Neural cell (in vitro differentiated cells): ENCODE results near the gene RPS6KA6. TPM values are rescaled to one million over a fixed set of nuclear protein-coding genes. Genes with fewer than 3 reads are reported as not detected.

ENCODE experiments used
- H2AFZ ChIP-seq: fragments of 200-600, 300-800 bp; sonication (generic), shearing (Covaris generic); 2 replicates; pipeline ENCODE4 v1.6.0; 2014; ENCODE audit warnings: low read depth, mild to moderate bottlenecking, antibody characterized with exemption, low read length, moderate library complexity
- H3F3A ChIP-seq: fragments of 200-600 bp; shearing (Covaris generic); 2 replicates; pipeline ENCODE4 v1.6.1; 2016; ENCODE audit warnings: mild to moderate bottlenecking, moderate library complexity, mixed read lengths, antibody characterized with exemption, low read length; ENCODE audit not compliant: insufficient read depth, poor library complexity, severe bottlenecking
- H3K27ac ChIP-seq: fragments of 200-600, 300-800 bp; sonication (generic), shearing (Covaris generic); 2 replicates; pipeline ENCODE4 v1.5.1; 2014; ENCODE audit warnings: mild to moderate bottlenecking, low read length, moderate library complexity
- H3K27me3 ChIP-seq: fragments of 300-800, 200-600 bp; sonication (generic), shearing (Covaris generic); 2 replicates; pipeline ENCODE4 v1.6.0; 2014; ENCODE audit warnings: mild to moderate bottlenecking, low read depth, low read length, moderate library complexity; ENCODE audit not compliant: insufficient read depth
- H3K36me3 ChIP-seq: fragments of 300-800, 200-600 bp; sonication (generic), shearing (Covaris generic); 2 replicates; pipeline ENCODE4 v1.5.1; 2014; ENCODE audit warnings: mild to moderate bottlenecking, antibody characterized with exemption, low read length, moderate library complexity; ENCODE audit not compliant: insufficient read depth
- H3K4me2 ChIP-seq: fragments of 300-800, 200-600 bp; sonication (generic), shearing (Covaris generic); 2 replicates; pipeline ENCODE4 v1.6.0; 2014; ENCODE audit warnings: mild to moderate bottlenecking, low read length
- H3K4me3 ChIP-seq: fragments of 300-800, 200-600 bp; sonication (generic), shearing (Covaris generic); 2 replicates; pipeline ENCODE4 v1.5.1; 2014; ENCODE audit warnings: mild to moderate bottlenecking, low read length, moderate library complexity
- H3K79me2 ChIP-seq: fragments of 200-600 bp; shearing (Covaris generic); replicated peaks from 2 replicates; pipeline ENCODE4 v1.6.0; 2014; ENCODE audit warnings: mild to moderate bottlenecking, low read length, moderate library complexity; ENCODE audit not compliant: insufficient read depth
- H3K9ac ChIP-seq: fragments of 300-800, 200-600 bp; sonication (generic), shearing (Covaris generic); 2 replicates; pipeline ENCODE4 v1.6.1; 2016; ENCODE audit warnings: mild to moderate bottlenecking, low read length, mixed read lengths
- H3K9me2 ChIP-seq: fragments of 200-600 bp; shearing (Covaris generic); 2 replicates; pipeline ENCODE4 v1.6.1; 2016; ENCODE audit warnings: mild to moderate bottlenecking, low read length, mixed read lengths; ENCODE audit not compliant: insufficient read depth
- H3K9me3 ChIP-seq: fragments of 200-600, 300-800 bp; sonication (generic), shearing (Covaris generic); 2 replicates; pipeline ENCODE4 v1.6.1; 2016; ENCODE audit warnings: mild to moderate bottlenecking, mixed run types, low read length, moderate library complexity, mixed read lengths
- H4K20me1 ChIP-seq: fragments of 200-600 bp; shearing (Covaris generic); 2 replicates; pipeline ENCODE4 v1.6.1; 2016; ENCODE audit warnings: mild to moderate bottlenecking, mixed run types; ENCODE audit not compliant: insufficient read depth
- CTCF ChIP-seq: fragments of 450-650 bp; IDR thresholded peaks from 2 replicates; pipeline ENCODE4 v1.5.1; 2014; ENCODE audit warnings: antibody characterized with exemption, mild to moderate bottlenecking, moderate library complexity; ENCODE audit not compliant: poor library complexity, severe bottlenecking
- EP300 ChIP-seq: fragments of 450-650 bp; conservative IDR thresholded peaks from 2 replicates; pipeline ENCODE4 v1.6.1; 2014; ENCODE audit warnings: antibody characterized with exemption, mild to moderate bottlenecking, moderate library complexity; ENCODE audit not compliant: poor library complexity, severe bottlenecking
- EZH2 ChIP-seq: fragments of 200-600, 300-800 bp; shearing (Covaris generic), sonication (generic); IDR thresholded peaks from 2 replicates; pipeline ENCODE4 v1.6.1; 2014; ENCODE audit warnings: antibody characterized with exemption, low read length, borderline replicate concordance, mild to moderate bottlenecking; ENCODE audit not compliant: insufficient read depth, poor library complexity, severe bottlenecking
- MXI1 ChIP-seq: fragments of 450-650 bp; conservative IDR thresholded peaks from 2 replicates; pipeline ENCODE4 v1.6.1; 2014; ENCODE audit warnings: antibody characterized with exemption, mild to moderate bottlenecking; ENCODE audit not compliant: poor library complexity, severe bottlenecking
- POLR2AphosphoS5 ChIP-seq: IDR thresholded peaks from 2 replicates; pipeline ENCODE4 v1.6.1; 2012
- RAD21 ChIP-seq: fragments of 450-650 bp; conservative IDR thresholded peaks from 2 replicates; pipeline ENCODE4 v1.6.1; 2014; ENCODE audit warnings: antibody characterized with exemption, mild to moderate bottlenecking, moderate library complexity
- REST ChIP-seq: IDR thresholded peaks from 2 replicates; pipeline ENCODE4 v1.6.1; 2012; ENCODE audit warnings: borderline replicate concordance
- SMC3 ChIP-seq: fragments of 450-650 bp; conservative IDR thresholded peaks from 2 replicates; pipeline ENCODE4 v1.6.1; 2014; ENCODE audit warnings: antibody characterized with exemption, mild to moderate bottlenecking, moderate library complexity; ENCODE audit not compliant: poor library complexity
- TAF1 ChIP-seq: IDR thresholded peaks from 2 replicates; pipeline ENCODE4 v1.6.1; 2012; ENCODE audit warnings: low read depth
- polyA plus RNA-seq: library from polyadenylated mRNA; depleted of rRNA; stranded (reverse); fragments of >200 nt; gene quantifications from 2 replicates; pipeline ENCODE4 v1.2.3, GENCODE V29; 2014

Gene RPS6KA6
- polyA plus RNA-seq, 1 donor from 2014 or later = 15.3 TPM

- no peak overlapping the region for H3K4me3 ChIP-seq
- H3K4me2 ChIP-seq = no peak overlapping the region
- H3K9me2 ChIP-seq = no peaks in the 10 kb centered on the region
- no peak overlapping the region for H3K9ac ChIP-seq
- H3K27me3 ChIP-seq = no peaks in the 10 kb centered on the region
- no peak overlapping the region for H3K27ac ChIP-seq
- H3K9me3 ChIP-seq = no peaks in the 10 kb centered on the region
- no peaks in the 10 kb centered on the region for H3F3A ChIP-seq
- H3K36me3 ChIP-seq = no peaks in the 10 kb centered on the region
- H4K20me1 ChIP-seq = no peaks in the 10 kb centered on the region
- no peak overlapping the region for H2AFZ ChIP-seq
- TF ChIP-seq CTCF (no peak), REST (no peak)
- no peaks in the 10 kb centered on the region for H3K79me2 ChIP-seq
Observed at GRCh38 chrX:84168095-84168494, 19.9 kb downstream of the RPS6KA6 start.

GRCh38 chrX:84165711-84166110, 22.3 kb downstream of the RPS6KA6 start:
- Histone ChIP-seq H3K27me3 (no peaks in the 10 kb centered on the region), H3K79me2 (no peaks in the 10 kb centered on the region), H2AFZ (no peak overlapping the region), H3K4me3 (no peak overlapping the region), H4K20me1 (no peaks in the 10 kb centered on the region), H3K9me2 (no peaks in the 10 kb centered on the region), H3K9ac (no peak overlapping the region), H3K4me2 (no peak overlapping the region), H3K9me3 (no peaks in the 10 kb centered on the region), H3K36me3 (no peaks in the 10 kb centered on the region), H3K27ac (no peak overlapping the region), H3F3A (no peaks in the 10 kb centered on the region)
- no peak for TF ChIP-seq RAD21
- no peak for TF ChIP-seq CTCF

- H2AFZ ChIP-seq = no peak overlapping the region
- no peak overlapping the region for H3K4me3 ChIP-seq
- no peak overlapping the region for H3K4me2 ChIP-seq
- H4K20me1 ChIP-seq = no peaks in the 10 kb centered on the region
- no peaks in the 10 kb centered on the region for H3K27me3 ChIP-seq
- no peak overlapping the region for H3K9ac ChIP-seq
- no peaks in the 10 kb centered on the region for H3F3A ChIP-seq
- H3K9me2 ChIP-seq = no peaks in the 10 kb centered on the region
- no peaks in the 10 kb centered on the region for H3K9me3 ChIP-seq
- H3K27ac ChIP-seq = no peak overlapping the region
- TF ChIP-seq EZH2 (no peak), MXI1 (no peak), POLR2AphosphoS5 (no peak), SMC3 (no peak), REST (no peak), RAD21 (no peak), CTCF (no peak), EP300 (no peak), TAF1 (no peak)
- H3K79me2 ChIP-seq = no peaks in the 10 kb centered on the region
- no peaks in the 10 kb centered on the region for H3K36me3 ChIP-seq
Observed at GRCh38 chrX:84162401-84162800, 25.6 kb downstream of the RPS6KA6 start.
